UCSD-AML1 (cell line): ENCODE data around the gene TSC2.
"Not testable (repeated sequence)": the region's sequence is repeated elsewhere in the genome, so short reads cannot be mapped to it uniquely, and the experiment has no call there.

ENCODE experiments used
- DNase-seq: peaks from one replicate; lab custom pipeline; 2025; ENCODE audit not compliant: unreplicated experiment; lab: John Stamatoyannopoulos, UW

Gene TSC2

DNA sequence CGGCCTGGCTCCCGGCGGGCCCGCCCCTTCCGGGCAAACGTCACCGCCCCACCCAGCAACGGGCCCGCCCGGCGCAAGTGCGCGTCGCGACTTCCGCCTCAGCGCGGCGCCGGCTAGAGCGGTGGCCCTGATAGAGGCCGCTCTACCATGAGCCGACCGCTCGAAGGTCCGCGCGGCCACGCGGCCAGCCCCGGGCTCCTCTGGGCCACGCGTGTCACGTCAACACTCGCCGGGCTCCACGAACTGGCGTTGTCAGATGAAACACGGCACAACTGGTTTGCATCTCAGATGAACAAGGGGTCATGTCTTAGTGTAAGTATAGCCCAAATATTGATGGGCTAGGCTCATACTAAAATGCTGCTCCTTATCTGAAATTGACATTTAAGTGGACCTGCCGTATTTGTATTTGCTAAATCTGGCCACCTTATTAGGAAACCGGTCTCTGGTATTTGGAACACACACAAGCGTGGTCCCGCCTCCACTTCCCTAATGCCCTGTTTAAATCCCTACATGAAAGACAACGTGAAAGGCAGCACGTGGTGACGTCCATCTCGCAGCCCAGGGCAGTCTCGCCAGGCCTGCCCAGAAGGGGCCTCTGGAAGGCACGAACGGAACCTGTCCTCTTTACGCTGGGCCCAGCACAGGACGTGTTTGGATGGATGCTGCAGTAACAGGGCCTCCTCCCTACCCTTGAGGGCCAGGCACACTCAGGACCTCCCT lies 37.8 kb upstream of the TSC2 start, which contains the start of gene ZNF598:
Gene ZNF598, minus strand, starts transcription at position 31 of the 720 bp plus-strand sequence.
- DNase-seq, result peak; percentile 89

DNA sequence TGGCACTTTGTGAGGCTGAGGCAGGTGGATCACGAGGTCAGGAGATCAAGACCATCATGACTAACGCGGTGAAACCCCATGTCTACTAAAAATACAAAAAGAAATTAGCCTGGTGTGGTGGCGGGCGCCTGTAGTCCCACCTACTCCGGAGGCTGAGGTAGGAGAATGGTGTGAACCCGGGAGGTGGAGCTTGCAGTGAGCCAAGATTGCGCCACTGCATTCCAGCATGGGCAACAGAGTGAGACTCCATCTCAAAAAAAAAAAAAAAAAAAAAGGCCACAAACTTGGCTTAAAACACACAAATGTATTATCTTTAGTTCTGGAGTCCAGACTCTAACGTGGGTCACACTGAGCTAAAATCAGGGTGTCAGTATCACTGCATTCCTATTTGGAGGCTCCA lies 36.1 kb upstream of the TSC2 start:
- not testable (repeated sequence) for DNase-seq

DNA sequence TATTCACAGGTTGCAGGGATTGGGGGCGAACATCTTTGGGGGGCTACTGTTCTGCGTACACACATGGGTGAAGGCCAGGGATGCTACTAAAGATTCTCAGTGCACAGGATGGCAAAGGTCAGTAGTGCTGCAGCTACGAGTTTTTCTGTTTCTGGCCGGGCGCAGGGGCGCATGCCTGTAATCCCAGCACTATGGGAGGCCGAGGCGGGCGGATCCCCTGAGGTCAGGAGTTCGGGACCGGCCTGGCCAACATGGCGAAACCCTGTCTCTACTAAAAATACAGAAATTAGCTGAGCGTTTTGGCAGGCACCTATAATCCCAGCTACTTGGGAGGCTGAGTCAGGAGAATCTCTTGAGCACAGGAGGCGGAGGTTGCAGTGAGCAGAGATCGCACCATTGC lies 34.3 kb upstream of the TSC2 start:
- DNase-seq, result no peak

- DNase-seq, result no peak
These were observed 32.5 kb upstream of the TSC2 start for GRCh38 chr16:2015117-2015946.

GRCh38 chr16:2015947-2016208 lies 31.9 kb upstream of the TSC2 start:
- no peak for DNase-seq

DNA sequence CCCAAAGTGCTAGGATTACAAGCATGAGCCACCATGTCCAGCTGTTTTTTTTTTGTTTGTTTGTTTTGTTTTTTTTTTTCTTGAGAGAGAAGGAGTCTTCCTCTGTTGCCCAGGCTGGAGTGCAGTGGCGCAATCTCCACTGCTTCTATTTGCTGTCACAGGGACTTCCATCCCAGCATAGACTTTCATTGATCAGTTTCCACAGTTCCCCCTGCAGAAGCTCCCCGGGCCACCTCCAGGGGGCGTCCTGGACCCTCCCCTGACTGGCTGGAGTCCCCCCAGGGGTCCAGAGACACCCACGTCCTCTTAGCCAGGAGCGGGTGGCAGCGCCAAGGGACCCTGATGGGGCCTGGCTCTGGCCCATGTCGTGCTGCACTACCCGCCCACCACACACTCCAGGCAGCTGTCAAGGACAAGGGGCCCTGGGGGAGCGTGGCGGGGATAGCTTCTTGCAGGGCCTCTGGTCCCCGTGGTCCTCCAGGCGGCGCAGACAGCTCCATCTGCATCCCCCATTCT lies 31.3 kb upstream of the TSC2 start:
- no peak for DNase-seq

DNA sequence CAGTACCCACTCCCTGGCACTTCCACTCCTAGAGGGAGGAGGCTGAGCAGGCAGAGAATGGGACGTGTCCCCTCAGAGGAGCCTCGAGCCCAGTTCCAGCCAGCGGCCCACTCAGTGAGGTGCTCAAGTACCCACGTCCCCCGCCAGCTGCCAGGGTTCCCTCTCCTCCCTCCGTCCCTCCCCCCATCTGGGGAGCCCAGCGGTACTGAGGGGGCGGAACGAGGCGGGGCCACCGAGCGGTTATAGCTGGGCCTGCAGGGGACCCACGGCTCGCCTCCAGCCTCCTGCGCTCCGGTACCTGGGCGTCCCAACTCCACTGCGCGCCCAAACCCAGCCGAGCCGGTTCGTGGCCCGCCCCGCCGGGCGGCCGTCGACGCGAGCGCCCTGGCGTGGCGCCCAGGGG lies 28.3 kb upstream of the TSC2 start, which contains the start of gene NPW:
Gene NPW, plus strand, starts transcription at position 268 of the 403 bp plus-strand sequence.
- DNase-seq, result no peak

GRCh38 chr16:2019921-2020831 lies 27.6 kb upstream of the TSC2 start:
- DNase-seq, result no peak

DNA sequence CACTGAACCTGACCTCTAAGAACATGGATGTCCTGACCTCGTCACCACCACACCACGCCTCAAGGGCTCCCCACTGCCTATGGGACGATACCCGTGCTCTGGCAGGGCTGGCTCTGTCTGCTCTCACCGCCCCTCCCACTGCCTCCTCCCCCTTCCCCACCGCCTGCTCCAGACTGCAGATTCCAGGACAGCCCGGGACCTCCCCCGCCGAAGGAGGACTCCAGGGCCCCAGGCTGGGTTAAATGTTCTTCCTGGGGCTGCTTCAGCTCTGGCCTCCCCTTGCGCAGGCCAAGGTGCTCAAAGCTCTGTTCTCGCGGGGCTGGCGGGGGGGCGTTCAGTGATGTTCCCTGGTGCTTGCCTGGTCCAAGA lies 25.1 kb upstream of the TSC2 start:
- DNase-seq, result peak; percentile 74

- peak; percentile 96 for DNase-seq
These were observed 24.4 kb upstream of the TSC2 start for GRCh38 chr16:2023092-2024031.

- DNase-seq, result no peak
These were observed 23.8 kb upstream of the TSC2 start for GRCh38 chr16:2024032-2024420.

GRCh38 chr16:2025251-2025650 lies 22.5 kb upstream of the TSC2 start:
- DNase-seq, result no peak

- DNase-seq, result no peak
These were observed 21.8 kb upstream of the TSC2 start for GRCh38 chr16:2025878-2026460.

DNA sequence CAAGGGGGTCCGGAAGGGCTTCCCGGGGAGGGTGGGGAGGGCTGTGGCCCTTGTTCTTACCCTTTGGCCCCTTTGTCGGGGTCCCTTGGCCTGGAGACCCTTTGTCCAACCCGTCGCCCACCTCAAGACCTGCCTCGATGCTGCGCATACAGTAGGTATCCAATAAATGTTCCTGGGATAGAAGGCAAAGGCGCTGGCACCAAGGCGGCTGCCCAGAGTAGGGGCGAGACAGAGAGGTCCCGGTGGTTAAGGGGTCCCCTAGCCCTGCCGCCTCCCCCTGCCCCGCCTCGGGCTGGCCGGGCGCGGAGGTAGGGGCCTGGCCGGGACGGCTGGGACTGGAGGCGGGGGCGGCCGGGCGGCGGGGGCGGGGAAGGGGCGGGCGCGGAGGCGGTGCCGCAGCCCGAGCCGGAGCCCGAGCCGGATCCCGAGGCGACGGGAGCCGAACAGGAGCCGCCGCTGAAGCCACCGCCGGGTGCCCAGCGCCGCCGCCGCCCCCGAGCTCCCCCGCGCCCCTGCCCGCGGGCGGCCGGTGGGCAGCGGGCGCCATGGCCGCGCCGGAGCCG lies 21.2 kb upstream of the TSC2 start, which contains the start of gene NHERF2:
Gene NHERF2, plus strand, starts transcription at position 442 of the 563 bp plus-strand sequence. Its CDS starts 104 bp downstream, at position 546.
- peak; percentile 52 for DNase-seq

GRCh38 chr16:2027024-2028010 lies 20.5 kb upstream of the TSC2 start:
- peak; percentile 50 for DNase-seq

- DNase-seq, result no peak
These were observed 19.6 kb upstream of the TSC2 start for GRCh38 chr16:2028146-2028545.

- no peak for DNase-seq
These were observed 19.1 kb upstream of the TSC2 start for GRCh38 chr16:2028620-2029220.

DNA sequence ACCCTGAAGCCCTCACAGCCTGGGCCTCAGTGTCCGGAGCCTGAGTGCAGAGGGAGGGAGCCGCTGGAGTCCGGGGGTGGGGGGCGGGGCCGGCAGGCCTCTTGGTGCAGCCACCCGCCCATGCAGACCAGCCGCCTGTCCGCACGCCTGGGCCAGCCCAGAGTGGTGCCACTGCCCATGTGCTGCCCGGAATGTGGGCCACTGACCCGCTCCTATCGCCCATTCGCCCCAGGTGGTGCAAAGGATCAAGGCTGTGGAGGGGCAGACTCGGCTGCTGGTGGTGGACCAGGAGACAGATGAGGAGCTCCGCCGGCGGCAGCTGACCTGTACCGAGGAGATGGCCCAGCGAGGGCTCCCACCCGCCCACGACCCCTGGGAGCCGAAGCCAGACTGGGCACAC lies 18.4 kb upstream of the TSC2 start:
- DNase-seq, result no peak
